Measurements from ENCODE around the gene USP17L12.
"Not testable (repeated sequence)": the region's sequence is repeated elsewhere in the genome, so short reads cannot be mapped to it uniquely, and the experiment has no call there.

Gene USP17L12, protein sequence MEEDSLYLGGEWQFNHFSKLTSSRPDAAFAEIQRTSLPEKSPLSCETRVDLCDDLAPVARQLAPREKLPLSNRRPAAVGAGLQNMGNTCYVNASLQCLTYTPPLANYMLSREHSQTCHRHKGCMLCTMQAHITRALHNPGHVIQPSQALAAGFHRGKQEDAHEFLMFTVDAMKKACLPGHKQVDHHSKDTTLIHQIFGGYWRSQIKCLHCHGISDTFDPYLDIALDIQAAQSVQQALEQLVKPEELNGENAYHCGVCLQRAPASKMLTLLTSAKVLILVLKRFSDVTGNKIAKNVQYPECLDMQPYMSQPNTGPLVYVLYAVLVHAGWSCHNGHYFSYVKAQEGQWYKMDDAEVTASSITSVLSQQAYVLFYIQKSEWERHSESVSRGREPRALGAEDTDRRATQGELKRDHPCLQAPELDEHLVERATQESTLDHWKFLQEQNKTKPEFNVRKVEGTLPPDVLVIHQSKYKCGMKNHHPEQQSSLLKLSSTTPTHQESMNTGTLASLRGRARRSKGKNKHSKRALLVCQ

DNA sequence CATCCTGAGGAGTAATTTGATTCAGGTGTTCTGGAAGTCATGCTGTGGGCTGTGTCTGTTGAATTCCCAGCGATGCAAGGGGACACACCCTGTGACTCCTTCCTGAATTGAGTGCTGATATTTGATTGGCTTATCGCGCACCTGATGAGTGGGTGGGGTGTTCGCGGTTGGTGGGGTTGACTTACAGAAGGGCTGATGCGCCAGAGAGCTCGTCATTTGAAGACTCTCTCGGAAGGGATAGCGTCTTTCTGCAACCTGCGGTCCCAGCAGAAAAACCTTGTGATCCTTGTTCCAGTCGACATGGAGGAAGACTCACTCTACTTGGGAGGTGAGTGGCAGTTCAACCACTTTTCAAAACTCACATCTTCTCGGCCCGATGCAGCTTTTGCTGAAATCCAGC, at the start of gene USP17L12:
Gene USP17L12 (plus strand): TSS at position 301 of the 400 bp plus-strand sequence. CDS start 0 bp downstream, at position 301.
- not testable (repeated sequence) for DNase-seq (ENCODE audit: low read depth in 2 of 2)

DNA sequence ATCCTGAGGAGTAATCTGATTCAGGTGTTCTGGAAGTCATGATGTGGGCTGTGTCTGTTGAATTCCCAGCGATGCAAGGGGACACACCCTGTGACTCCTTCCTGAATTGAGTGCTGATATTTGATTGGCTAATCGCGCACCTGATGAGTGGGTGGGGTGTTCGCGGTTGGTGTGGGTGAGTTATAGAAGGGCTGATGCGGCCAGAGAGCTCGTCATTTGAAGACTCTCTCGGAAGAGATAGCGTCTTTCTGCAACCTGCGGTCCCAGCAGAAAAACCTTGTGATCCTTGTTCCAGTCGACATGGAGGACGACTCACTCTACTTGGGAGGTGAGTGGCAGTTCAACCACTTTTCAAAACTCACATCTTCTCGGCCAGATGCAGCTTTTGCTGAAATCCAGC, 9.6 kb upstream of the USP17L12 start, which contains the start of gene USP17L10:
Gene USP17L10 (plus strand): TSS at position 301 of the 400 bp plus-strand sequence. CDS start 0 bp downstream, at position 301.
- DNase-seq (ENCODE audit: low read depth in 2 of 2), result not testable (repeated sequence)

DNA sequence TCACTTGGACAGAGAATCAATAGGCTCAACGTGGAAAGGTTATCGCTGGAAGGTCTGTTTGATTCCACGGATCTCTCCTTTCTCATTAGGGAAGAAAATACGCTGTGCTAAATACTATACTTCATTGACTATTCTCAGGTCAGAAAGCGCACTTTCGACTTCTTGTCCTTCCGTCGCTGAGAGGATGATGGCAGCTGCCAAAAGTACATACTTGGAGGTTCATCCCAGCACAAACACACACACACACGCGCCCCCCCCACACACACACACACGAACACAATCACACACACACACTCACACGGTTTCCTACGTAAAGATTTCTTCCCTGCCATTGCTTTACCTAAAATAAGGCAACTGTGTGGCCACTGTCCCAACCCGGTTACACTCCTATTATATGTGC, 5.3 kb upstream of the USP17L12 start:
- DNase-seq (ENCODE audit: low read depth in 2 of 2), result not testable (repeated sequence)

DNA sequence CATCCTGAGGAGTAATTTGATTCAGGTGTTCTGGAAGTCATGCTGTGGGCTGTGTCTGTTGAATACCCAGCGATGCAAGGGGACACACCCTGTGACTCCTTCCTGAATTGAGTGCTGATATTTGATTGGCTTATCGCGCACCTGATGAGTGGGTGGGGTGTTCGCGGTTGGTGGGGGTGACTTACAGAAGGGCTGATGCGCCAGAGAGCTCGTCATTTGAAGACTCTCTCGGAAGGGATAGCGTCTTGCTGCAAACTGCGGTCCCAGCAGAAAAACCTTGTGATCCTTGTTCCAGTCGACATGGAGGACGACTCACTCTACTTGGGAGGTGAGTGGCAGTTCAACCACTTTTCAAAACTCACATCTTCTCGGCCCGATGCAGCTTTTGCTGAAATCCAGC, 4.8 kb upstream of the USP17L12 start, which contains the start of gene USP17L11:
Gene USP17L11 (plus strand): TSS at position 301 of the 400 bp plus-strand sequence. CDS start 0 bp downstream, at position 301.
- DNase-seq (ENCODE audit: low read depth in 2 of 2), result not testable (repeated sequence)

DNA sequence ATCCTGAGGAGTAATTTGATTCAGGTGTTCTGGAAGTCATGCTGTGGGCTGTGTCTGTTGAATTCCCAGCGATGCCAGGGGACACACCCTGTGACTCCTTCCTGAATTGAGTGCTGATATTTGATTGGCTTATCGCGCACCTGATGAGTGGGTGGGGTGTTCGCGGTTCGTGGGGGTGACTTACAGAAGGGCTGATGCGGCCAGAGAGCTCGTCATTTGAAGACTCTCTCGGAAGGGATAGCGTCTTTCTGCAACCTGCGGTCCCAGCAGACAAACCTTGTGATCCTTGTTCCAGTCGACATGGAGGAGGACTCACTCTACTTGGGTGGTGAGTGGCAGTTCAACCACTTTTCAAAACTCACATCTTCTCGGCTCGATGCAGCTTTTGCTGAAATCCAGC, 4.6 kb downstream of the USP17L12 start, which contains the start of gene USP17L13:
Gene USP17L13 (plus strand): TSS at position 301 of the 400 bp plus-strand sequence. CDS start 0 bp downstream, at position 301.
- DNase-seq (ENCODE audit: low read depth in 2 of 2), result not testable (repeated sequence)

DNA sequence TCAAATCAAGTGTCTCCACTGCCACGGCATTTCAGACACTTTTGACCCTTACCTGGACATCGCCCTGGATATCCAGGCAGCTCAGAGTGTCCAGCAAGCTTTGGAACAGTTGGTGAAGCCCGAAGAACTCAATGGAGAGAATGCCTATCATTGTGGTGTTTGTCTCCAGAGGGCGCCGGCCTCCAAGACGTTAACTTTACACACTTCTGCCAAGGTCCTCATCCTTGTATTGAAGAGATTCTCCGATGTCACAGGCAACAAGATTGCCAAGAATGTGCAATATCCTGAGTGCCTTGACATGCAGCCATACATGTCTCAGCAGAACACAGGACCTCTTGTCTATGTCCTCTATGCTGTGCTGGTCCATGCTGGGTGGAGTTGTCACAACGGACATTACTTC, 10.3 kb downstream of the USP17L12 start:
- not testable (repeated sequence) for DNase-seq (ENCODE audit: low read depth in 2 of 2)

DNA sequence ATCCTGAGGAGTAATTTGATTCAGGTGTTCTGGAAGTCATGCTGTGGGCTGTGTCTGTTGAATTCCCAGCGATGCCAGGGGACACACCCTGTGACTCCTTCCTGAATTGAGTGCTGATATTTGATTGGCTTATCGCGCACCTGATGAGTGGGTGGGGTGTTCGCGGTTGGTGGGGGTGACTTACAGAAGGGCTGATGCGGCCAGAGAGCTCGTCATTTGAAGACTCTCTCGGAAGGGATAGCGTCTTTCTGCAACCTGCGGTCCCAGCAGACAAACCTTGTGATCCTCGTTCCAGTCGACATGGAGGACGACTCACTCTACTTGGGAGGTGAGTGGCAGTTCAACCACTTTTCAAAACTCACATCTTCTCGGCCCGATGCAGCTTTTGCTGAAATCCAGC, 14.1 kb downstream of the USP17L12 start, which contains the start of gene USP17L15:
Gene USP17L15 (plus strand): TSS at position 301 of the 400 bp plus-strand sequence. CDS start 0 bp downstream, at position 301.
- DNase-seq (ENCODE audit: low read depth in 2 of 2), result not testable (repeated sequence)

DNA sequence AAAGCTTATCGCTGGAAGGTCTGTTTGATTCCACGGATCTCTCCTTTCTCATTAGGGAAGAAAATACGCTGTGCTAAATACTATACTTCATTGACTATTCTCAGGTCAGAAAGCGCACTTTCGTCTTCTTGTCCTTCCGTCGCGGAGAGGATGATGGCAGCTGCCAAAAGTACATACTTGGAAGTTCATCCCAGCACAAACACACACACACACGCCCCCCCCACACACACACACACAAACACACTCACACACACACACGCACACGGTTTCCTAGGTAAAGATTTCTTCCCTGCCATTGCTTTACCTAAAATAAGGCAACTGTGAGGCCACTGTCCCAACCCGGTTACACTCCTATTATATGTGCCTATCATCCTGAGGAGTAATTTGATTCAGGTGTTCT, 18.5 kb downstream of the USP17L12 start:
- not testable (repeated sequence) for DNase-seq (ENCODE audit: low read depth in 2 of 2)

DNA sequence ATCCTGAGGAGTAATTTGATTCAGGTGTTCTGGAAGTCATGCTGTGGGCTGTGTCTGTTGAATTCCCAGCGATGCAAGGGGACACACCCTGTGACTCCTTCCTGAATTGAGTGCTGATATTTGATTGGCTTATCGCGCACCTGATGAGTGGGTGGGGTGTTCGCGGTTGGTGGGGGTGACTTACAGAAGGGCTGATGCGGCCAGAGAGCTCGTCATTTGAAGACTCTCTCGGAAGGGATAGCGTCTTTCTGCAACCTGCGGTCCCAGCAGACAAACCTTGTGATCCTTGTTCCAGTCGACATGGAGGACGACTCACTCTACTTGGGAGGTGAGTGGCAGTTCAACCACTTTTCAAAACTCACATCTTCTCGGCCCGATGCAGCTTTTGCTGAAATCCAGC, 23.6 kb downstream of the USP17L12 start, which contains the start of gene USP17L17:
Gene USP17L17 (plus strand): TSS at position 301 of the 400 bp plus-strand sequence. CDS start 0 bp downstream, at position 301.
- not testable (repeated sequence) for DNase-seq (ENCODE audit: low read depth in 2 of 2)

DNA sequence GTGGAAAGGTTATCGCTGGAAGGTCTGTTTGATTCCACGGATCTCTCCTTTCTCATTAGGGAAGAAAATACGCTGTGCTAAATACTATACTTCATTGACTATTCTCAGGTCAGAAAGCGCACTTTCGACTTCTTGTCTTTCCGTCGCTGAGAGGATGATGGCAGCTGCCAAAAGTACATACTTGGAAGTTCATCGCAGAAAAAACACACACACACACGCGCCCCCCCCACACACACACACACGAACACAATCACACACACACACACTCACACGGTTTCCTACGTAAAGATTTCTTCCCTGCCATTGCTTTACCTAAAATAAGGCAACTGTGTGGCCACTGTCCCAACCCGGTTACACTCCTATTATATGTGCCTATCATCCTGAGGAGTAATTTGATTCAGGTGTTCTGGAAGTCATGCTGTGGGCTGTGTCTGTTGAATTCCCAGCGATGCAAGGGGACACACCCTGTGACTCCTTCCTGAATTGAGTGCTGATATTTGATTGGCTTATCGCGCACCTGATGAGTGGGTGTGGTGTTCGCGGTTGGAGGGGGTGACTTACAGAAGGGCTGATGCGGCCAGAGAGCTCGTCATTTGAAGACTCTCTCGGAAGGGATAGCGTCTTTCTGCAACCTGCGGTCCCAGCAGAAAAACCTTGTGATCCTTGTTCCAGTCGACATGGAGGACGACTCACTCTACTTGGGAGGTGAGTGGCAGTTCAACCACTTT, 28.2 kb downstream of the USP17L12 start, which contains the start of gene USP17L18:
Gene USP17L18 (plus strand): TSS at position 678 of the 728 bp plus-strand sequence. CDS start 0 bp downstream, at position 678.
- DNase-seq (ENCODE audit: low read depth in 2 of 2), result not testable (repeated sequence)

DNA sequence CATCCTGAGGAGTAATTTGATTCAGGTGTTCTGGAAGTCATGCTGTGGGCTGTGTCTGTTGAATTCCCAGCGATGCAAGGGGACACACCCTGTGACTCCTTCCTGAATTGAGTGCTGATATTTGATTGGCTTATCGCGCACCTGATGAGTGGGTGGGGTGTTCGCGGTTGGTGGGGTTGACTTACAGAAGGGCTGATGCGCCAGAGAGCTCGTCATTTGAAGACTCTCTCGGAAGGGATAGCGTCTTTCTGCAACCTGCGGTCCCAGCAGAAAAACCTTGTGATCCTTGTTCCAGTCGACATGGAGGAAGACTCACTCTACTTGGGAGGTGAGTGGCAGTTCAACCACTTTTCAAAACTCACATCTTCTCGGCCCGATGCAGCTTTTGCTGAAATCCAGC, 33.1 kb downstream of the USP17L12 start, which contains the start of gene USP17L19:
Gene USP17L19 (plus strand): TSS at position 301 of the 400 bp plus-strand sequence. CDS start 0 bp downstream, at position 301.
- DNase-seq (ENCODE audit: low read depth in 2 of 2), result not testable (repeated sequence)

DNA sequence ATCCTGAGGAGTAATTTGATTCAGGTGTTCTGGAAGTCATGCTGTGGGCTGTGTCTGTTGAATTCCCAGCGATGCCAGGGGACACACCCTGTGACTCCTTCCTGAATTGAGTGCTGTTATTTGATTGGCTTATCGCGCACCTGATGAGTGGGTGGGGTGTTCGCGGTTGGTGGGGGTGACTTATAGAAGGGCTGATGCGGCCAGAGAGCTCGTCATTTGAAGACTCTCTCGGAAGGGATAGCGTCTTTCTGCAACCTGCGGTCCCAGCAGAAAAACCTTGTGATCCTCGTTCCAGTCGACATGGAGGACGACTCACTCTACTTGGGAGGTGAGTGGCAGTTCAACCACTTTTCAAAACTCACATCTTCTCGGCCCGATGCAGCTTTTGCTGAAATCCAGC, 37.9 kb downstream of the USP17L12 start, which contains the start of gene USP17L20:
Gene USP17L20 (plus strand): TSS at position 301 of the 400 bp plus-strand sequence. CDS start 0 bp downstream, at position 301.
- not testable (repeated sequence) for DNase-seq (ENCODE audit: low read depth in 2 of 2)

DNA sequence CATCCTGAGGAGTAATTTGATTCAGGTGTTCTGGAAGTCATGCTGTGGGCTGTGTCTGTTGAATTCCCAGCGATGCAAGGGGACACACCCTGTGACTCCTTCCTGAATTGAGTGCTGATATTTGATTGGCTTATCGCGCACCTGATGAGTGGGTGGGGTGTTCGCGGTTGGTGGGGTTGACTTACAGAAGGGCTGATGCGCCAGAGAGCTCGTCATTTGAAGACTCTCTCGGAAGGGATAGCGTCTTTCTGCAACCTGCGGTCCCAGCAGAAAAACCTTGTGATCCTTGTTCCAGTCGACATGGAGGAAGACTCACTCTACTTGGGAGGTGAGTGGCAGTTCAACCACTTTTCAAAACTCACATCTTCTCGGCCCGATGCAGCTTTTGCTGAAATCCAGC, 42.6 kb downstream of the USP17L12 start, which contains the start of gene USP17L21:
Gene USP17L21 (plus strand): TSS at position 301 of the 400 bp plus-strand sequence. CDS start 0 bp downstream, at position 301.
- DNase-seq (ENCODE audit: low read depth in 2 of 2), result not testable (repeated sequence)

DNA sequence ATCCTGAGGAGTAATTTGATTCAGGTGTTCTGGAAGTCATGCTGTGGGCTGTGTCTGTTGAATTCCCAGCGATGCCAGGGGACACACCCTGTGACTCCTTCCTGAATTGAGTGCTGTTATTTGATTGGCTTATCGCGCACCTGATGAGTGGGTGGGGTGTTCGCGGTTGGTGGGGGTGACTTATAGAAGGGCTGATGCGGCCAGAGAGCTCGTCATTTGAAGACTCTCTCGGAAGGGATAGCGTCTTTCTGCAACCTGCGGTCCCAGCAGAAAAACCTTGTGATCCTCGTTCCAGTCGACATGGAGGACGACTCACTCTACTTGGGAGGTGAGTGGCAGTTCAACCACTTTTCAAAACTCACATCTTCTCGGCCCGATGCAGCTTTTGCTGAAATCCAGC, 47.4 kb downstream of the USP17L12 start, which contains the start of gene USP17L22:
Gene USP17L22 (plus strand): TSS at position 301 of the 400 bp plus-strand sequence. CDS start 0 bp downstream, at position 301.
- not testable (repeated sequence) for DNase-seq (ENCODE audit: low read depth in 2 of 2)
